VCaP (cell line): ENCODE data around the gene SOX1.

Experiments used
- H3K27ac ChIP-seq: fragments of 450-650 bp; 2 replicates; pipeline ENCODE4 v1.5.1; 2017
- TF ChIP-seq, protein P1 (sequence below): fragments of 450-650 bp; conservative IDR thresholded peaks from 2 replicates; pipeline ENCODE4 v1.5.1; 2017; ENCODE audit warnings: mild to moderate bottlenecking, moderate library complexity

Gene SOX1

GRCh38 chr13:112059457-112060281, 7.3 kb upstream of the SOX1 start:
- TF ChIP-seq, protein P1, sequence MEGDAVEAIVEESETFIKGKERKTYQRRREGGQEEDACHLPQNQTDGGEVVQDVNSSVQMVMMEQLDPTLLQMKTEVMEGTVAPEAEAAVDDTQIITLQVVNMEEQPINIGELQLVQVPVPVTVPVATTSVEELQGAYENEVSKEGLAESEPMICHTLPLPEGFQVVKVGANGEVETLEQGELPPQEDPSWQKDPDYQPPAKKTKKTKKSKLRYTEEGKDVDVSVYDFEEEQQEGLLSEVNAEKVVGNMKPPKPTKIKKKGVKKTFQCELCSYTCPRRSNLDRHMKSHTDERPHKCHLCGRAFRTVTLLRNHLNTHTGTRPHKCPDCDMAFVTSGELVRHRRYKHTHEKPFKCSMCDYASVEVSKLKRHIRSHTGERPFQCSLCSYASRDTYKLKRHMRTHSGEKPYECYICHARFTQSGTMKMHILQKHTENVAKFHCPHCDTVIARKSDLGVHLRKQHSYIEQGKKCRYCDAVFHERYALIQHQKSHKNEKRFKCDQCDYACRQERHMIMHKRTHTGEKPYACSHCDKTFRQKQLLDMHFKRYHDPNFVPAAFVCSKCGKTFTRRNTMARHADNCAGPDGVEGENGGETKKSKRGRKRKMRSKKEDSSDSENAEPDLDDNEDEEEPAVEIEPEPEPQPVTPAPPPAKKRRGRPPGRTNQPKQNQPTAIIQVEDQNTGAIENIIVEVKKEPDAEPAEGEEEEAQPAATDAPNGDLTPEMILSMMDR, result no peak
- H3K27ac ChIP-seq, result no peak overlapping the region

- H3K27ac ChIP-seq, result no peak overlapping the region
- TF ChIP-seq, protein P1, result no peak
These were observed 6.6 kb upstream of the SOX1 start for GRCh38 chr13:112060282-112060830.

- TF ChIP-seq, protein P1, result no peak
- H3K27ac ChIP-seq, result no peak overlapping the region
These were observed 6.0 kb upstream of the SOX1 start for GRCh38 chr13:112060899-112061366.

GRCh38 chr13:112061367-112062061, 5.4 kb upstream of the SOX1 start:
- TF ChIP-seq, protein P1, result no peak
- no peak overlapping the region for H3K27ac ChIP-seq

- H3K27ac ChIP-seq, result no peak overlapping the region
- TF ChIP-seq, protein P1, result no peak
These were observed 4.8 kb upstream of the SOX1 start for GRCh38 chr13:112062072-112062567.

DNA sequence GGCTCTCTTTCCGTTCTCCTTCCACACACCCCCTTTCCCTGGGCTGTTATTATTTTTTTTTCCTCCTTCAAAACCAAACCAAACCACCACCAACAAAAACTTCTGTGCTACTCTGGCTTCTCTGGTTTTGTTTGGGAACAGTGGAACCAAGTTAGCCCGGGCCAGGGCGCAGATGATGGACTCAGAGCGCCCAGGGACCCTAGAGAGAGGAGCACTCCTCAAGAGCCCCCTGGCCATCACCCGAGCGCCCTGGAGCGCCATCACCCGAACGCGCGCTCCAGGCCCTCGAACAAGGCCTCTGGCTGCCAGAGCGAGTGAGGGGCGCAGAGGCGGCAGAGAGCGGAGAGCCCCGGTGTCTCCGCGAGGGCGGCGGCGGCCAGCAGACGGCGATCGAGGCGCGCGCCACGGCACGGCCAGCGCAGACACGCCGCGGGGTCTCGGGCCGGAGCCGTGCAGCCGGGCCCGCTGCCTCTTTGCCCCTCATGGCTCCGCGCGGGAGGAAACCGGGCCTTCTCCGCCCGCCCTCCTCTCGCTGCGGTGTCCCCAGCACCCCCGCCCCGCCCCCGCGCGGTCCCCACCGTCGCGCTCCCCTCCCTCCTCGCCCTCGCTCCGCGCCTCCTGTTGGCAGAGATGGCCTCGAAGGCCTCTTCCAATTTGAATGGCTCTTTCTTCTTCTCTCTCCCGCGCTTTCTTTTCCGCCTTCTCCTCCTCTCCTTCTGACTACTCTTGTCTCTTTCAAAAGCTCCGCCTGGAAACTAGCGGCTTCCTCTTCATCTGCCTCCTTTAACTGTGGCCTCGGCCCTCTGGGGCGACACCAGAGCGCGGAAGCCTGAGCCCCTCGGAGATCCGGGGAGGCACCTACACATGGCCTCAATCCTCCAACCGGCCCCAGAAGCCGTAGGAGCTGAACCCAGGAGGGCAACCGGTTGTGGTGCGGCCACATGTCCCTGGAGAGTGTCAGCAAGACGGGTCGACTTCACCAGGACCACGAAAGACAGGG, 4.1 kb upstream of the SOX1 start:
- TF ChIP-seq, protein P1, result peak; percentile 88
- H3K27ac ChIP-seq, result no peak overlapping the region
